Measurements from ENCODE around the gene ANKUB1.

Gene ANKUB1

DNA sequence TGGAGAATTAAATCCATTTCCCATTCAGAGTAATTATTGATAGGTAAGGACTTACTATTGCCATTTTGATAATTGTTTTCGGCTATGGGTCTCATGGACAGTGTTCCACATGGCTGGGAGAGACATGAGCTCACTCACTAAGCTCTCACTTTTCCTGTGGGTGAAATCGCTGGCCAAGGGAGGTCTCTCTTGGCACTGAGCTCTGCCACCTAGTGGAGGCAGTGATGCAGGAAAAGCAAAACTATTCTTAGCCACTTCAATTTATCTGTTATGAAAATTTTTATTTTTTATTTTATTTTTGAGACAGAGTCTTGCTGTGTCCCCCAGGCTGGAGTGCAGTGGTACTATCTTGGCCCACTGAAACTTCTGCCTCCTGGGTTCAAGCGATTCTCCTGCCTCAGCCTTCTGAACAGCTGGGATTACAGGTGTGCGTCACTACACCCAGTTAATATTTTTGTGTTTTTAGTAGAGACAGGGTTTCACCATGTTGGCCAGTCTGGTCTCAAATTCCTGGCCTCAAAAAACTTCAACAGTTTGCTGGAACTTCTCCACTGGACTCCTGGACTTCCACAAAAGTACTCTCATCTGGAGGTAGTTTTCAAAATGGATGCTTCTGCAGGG is 16.0 kb upstream of the ANKUB1 start:
- peak; percentile 75 for DNase-seq

DNA sequence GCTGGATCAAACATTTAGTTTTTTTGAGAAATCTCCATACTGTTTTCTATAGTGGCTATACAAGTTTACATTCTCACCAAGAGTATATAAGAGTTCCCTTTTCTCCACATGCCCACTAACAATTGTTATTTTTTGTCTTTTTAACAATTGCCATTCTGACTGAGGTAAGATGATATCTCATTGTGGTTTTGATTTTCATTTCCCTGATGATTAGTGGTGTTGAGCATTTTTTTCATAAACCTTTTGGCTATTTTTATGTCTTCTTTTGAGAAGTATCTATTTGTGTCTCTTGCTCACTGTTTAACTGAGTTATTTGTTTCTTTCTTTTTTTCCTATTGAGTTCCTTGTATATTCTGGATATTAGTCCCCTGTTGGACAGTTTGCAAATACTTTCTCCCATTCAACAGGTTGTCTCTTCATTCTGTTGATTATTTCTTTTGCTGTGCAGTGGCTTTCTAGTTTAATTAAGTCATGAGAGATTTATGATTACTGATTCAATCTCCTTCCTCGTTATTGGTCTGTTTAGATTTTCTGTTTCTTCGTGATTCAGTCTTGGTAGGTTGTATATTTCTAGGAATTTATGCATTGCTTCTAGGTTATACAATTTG is 13.9 kb upstream of the ANKUB1 start:
- DNase-seq, result no peak

GRCh38 chr3:149801639-149802038 is 9.3 kb upstream of the ANKUB1 start:
- DNase-seq, result no peak

DNA sequence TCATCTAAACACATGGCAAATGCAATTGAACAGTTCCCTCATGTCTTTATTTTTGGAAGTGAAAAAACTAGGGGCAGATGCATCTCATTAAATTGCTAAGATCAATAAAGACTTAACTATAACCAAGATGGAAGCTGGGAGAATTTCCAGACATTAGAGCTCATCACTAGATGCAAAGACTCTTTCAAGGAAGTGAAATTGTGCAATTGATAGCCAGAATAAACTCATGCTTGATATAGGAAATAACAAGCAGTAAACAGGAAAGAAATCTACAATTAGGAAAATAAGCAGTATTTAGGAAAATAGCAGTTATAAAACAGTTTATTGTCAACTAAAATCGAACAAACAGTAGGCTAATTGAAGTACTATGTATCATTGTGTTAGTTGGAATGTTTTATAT is 8.8 kb upstream of the ANKUB1 start:
- no peak for DNase-seq

GRCh38 chr3:149800693-149801092 is 8.3 kb upstream of the ANKUB1 start:
- DNase-seq, result no peak

DNA sequence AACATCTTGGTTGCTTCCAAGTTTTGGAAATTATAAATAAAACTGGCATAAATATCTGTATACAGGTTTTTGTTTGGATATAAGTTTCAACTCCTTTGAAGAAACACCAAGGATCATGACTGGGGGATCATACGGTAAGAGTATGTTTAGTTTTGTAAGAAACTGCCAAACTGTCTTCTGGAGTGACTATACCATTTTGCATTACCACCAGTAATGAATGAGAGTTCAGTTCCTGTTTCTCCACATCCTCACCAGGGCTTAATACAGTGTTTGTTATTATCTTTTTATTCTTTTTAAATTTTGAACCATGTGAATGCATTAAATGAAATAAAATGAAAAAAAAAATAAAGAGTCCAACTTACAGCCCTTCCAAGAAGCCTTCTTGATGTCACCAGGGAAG is 3.7 kb upstream of the ANKUB1 start:
- DNase-seq, result no peak

- no peak for DNase-seq
These were observed 1.7 kb downstream of the ANKUB1 start for GRCh38 chr3:149790698-149791097.

GRCh38 chr3:149790268-149790667 is 2.1 kb downstream of the ANKUB1 start:
- DNase-seq, result no peak

- no peak for DNase-seq
These were observed 8.2 kb downstream of the ANKUB1 start for GRCh38 chr3:149784064-149784704.

DNA sequence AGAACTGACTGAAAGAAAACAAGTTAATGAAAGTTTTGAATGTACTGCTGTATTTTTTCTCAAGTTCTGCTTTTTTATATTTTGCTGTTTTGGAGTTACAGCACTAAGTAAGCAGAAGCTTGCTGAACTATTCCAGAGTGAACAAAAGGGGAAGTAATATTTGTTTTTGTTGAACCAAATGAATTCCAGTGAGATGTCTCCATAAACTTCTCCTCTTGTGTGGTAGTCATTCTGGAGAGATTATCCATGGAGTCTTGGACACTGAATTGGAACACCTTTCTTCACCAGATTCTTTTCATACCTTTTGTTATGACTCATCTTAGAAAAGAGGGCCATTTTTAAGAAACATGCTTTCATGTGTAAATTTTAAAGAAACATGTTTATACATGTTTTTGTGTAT is 8.8 kb downstream of the ANKUB1 start:
- DNase-seq, result no peak

DNA sequence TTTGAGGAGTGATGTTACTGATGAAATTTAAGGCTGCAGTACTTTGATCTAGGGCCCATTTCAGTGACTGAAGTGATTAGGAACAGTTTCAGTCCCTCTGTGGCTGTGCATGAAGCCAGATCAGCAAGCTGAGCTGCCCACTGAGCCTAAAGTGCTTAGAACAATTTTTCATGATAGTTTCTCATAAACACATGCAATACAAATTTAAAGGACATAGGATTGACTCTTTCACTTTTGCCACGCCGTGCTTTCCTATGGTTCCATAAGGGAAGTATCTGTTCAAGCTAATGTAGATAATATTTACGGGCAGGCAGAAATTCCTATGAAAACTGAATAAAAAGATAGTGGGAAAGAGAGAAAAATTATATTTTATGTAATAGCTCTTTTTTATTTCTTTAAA is 10.6 kb downstream of the ANKUB1 start:
- no peak for DNase-seq

DNA sequence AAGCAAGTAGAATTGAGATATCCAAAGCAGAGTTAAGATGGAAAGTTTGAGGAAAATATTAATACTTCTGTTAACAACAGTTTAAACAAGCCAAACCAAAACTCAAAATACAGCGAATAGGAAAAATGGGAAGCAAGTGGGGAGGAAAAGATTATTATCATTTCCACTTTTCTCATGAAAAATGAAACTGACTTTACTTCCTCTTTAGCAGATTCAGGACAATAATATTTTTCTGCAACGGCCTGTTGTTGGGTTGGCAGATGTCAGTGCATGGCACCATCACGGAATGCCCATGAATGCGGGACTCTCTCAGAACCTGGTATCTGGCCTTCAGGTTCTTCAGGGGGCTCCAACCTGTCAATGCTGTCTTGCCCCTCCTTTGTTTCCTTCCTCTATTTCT is 11.1 kb downstream of the ANKUB1 start:
- no peak for DNase-seq

DNA sequence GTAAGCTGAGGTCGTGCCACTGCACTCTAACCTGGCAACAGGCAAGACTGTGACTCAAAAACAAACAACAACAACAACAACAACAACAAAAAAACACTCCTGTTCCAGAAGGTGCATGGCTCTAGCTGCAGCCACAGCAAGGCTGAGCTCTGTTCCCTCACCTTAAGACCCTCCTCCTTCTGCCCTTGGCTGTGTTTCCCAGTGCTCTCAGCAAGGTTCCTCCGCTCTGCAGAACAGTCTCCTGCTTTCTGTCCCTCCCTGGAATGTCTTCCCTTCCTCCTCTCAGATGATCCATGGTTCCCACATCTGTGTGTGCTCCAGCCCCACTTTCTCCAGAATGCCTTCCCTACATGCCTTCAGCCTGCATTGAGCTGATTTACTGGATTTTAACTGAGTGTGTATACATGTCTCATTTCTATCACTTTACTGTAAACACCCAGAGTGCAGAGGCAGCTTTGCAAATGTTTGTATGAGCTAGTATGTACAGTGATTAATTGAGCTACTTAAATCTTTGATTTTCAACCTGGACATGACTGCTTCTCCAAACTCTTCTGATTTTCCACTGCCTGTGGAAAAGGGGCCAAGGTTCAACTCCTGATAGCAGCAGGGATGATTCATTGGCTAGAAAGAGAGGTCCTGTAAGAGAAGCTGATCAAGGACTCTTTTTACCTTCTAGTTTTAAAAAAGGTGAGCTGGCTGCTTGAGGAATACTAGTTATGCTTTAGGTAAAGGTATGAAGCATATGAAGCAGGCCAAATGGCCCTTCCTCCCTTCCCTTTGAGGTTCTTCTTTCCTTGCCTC is 14.7 kb downstream of the ANKUB1 start:
- DNase-seq, result no peak

DNA sequence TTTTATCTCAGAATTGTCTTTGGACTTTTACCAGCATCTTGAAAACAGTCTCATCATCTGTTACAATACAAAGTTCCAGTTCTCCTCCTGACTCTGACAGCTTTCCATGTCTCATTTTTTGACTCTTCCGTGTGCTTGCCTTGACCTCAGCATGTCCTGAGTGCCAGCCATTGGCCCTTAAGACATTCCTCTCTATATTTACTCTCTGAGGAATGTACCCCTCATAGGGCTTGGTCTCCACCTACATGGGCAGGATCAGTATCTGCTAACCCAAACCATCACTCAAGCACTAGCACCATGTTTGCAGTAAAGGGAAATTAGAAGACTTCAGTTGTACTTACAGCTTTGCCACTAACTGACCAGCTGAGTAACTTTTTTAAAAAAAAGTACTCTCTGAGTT is 16.2 kb downstream of the ANKUB1 start:
- no peak for DNase-seq

GRCh38 chr3:149772861-149773260 is 19.5 kb downstream of the ANKUB1 start:
- DNase-seq, result no peak

DNA sequence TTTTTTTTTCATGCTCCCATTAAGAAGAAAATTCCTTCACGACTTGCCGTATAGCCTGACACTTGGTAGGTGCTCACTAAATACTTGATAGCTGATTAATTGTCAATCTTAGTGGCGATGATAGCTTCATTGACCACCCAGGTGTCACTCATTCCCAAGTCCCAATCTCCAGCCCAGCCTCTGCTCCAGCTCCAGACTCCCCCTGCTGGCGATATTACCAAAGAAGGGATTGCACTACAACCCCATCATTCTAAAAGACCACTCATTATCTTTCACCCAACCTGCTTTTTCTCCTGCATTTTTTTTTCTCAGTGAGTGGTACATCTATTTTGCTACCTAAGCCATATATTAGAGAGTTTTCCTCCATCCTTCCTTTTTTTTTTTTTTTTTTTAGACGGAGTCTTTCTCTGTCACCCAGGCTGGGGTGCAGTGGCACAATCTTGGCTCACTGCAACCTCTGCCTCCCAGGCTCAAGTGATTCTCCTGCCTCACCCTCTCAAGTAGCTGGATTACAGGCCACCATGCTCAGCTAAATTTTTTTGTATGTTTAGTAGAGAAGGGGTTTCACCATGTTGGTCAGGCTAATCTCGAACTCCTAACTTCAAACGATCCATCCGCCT is 20.6 kb downstream of the ANKUB1 start:
- DNase-seq, result peak; percentile 45

DNA sequence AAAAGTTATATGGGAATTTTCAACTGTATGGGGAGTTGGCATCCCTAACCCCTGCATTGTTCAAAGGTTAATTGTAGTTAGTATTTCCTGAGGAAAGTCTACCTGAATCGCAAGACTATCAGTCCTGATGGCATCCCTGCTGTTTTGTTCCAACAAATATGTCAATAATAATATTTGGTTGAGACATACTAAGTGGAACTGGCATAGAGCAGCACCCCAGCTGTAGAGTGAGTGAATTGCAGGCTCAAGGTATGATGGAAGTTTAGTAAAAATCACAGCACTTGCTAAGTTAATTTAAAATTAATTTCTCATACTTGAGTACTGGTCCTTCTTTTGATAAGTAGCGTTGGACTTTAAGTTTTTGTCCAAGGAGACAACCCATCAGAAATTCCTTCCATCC is 22.1 kb downstream of the ANKUB1 start:
- DNase-seq, result no peak

DNA sequence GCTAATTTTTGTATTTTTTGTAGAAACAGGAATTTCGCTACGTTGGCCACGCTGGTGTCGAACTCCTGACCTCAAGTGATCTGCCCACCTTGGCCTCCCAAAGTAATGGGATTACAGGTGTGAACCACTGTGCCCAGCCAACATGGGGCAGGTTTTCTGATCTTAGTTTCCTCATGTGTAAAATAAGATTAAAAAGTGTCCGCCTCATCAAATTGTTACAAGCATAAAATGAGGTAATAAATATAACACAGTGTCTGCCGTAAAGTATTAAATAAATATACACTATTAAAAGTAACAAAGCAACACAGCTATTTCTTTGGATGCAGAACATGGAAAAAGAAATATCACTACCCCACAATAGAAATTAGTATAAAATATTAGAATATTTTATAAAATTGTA is 23.6 kb downstream of the ANKUB1 start:
- no peak for DNase-seq

- DNase-seq, result no peak
These were observed 24.6 kb downstream of the ANKUB1 start for GRCh38 chr3:149767720-149768119.

- no peak for DNase-seq
These were observed 26.5 kb downstream of the ANKUB1 start for GRCh38 chr3:149765762-149766334.

DNA sequence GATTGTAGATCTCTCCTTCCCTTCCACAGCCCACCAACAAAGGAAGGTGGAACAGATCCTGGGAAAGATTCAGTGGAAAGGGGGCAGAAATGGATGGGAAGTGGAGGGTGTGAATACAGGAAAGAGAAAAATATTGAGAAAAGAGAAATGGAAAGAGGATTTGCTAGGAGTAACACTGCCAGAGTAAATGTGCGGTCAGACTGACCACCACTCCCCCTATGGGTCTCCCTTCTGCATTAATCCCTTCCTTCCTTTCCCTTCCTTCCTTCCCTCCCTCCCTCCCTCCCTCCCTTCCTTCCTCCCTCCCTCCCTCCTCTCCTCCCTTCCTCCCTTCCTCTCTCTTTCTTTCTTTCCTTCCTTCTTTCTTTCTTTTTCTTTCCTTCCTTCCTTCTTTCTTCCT is 28.1 kb downstream of the ANKUB1 start:
- no peak for DNase-seq

GRCh38 chr3:149763565-149764195 is 28.7 kb downstream of the ANKUB1 start:
- DNase-seq, result no peak

DNA sequence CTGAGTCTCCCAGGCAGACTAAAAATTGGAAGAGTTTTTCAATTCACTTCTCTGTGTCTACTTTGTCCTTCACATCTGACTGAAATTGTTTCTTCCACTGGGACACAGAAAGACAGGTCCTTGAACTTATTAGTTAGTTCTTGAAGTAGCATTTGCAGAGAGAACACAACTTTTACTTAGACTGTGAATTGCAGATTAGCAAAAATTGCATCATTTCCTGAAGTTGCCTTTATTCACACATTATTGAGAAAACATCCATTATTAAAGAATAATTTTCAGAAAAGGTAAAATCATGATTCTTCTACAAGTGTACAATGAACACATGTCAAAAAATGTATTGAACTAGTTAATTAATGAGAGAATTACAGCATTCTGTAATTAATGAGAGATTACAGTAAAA is 38.6 kb downstream of the ANKUB1 start:
- no peak for DNase-seq

Data from NCI-H1105 (cell line).